AG08395 (cell line): Measurements from ENCODE around the gene PIN1.

Source experiments
- DNase-seq: peaks from one replicate; pipeline ENCODE4 v3.0.0; 2012; ENCODE audit warnings: mixed read lengths, low spot score

PIN1 gene

GRCh38 chr19:9857076-9857721, 22.1 kb downstream of the PIN1 start:
- DNase-seq, result no peak

DNA sequence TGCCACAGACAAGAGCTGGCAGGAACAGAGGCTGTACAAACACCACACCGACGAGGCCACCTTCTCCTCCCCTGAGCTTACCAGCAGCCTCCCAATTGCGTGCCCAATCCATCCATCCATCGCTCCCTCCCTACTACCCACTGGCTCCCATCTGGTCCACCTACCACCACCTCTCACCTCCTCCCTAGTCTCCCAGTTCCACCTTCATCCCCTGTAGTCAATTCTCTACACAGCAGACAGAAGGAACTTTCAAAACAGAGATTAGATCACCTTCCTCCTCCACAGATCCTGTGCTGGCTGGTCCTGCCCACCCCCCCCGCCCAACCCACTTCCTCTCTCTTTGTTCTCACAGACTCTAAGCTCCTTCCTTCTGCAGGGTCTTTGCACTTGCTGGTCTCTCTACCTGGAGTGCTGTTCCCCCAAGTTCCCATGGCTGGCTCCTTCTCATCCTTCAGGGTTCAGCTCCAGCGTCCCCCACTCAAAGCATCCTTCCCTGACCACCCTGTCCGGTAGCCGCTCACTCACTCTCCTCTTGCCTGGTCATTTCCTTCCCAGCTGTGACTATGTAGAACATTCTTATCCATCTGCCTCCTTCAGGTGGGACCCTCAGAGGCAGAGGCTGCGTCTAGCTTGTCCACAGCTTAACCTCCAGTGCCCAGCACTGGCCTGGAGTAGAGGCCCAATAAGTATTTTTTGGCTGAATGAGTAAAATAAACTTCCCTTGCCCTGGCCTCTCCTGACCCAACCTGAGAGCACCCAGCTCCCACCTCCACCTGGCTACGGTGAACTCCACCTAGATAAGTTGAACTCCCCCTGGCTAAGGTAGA, 23.0 kb downstream of the PIN1 start:
- DNase-seq, result no peak

DNA sequence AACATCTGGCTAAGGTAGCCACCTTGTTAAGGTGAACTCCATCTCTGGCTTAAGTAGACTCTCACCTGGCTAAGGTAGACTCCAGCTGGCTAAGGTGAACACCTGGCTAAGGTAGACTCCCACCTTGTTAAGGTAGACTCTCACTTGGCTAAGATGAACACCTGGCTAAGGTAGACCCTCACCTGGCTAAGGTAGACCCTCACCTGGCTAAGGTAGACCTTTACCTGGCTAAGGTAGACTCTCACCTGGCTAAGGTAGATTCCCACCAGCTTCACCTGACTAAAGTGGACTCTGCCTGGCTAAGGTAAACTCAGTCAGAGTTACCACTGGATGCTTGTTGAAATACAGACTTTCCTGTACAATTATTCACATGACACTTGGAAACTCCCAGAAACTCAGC, 23.6 kb downstream of the PIN1 start:
- no peak for DNase-seq

DNA sequence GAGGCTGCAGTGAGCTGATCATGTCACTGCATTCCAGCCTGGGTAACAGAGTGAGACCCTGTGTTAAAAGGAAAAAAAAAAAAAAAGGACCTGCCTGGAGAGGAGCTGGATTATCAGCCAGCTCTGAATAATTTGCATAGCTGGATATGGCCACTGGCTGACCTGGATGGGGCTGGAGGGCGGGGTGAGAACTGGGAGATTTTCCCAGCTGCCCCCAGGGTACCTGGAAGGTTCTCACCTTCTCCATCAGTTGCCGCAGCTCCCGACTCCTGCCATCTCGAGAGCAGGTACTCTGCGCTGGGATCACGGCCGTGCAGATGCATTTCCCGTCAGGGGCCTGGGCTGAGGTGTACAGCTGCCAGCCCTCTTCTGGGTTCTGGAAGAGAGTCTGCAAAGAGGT, 25.3 kb downstream of the PIN1 start:
- DNase-seq, result no peak

GRCh38 chr19:9861503-9861902, 26.4 kb downstream of the PIN1 start:
- DNase-seq, result no peak

DNA sequence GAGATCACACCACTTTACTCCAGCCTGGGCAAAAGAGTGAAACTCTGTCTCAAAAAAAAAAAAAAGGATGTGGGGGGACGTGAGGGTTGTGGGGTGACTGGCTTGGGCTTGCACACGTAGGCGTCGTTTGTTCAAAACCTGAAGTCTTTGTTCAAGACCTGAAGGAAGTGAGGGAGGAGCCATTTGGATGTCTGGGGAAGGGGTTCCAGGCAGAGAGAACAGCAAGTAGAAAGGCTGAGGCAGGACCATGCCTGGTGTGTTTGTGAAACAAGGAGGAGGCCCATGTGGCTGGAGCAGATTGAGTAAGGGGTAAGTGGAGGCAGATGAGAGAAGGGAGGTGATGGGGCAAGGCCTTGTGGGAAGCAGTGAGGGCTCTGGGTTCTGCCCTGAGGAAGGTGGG, 27.8 kb downstream of the PIN1 start:
- no peak for DNase-seq

GRCh38 chr19:9863759-9864158, 28.6 kb downstream of the PIN1 start:
- DNase-seq, result no peak

GRCh38 chr19:9865732-9866501, 30.8 kb downstream of the PIN1 start:
- DNase-seq, result no peak

DNA sequence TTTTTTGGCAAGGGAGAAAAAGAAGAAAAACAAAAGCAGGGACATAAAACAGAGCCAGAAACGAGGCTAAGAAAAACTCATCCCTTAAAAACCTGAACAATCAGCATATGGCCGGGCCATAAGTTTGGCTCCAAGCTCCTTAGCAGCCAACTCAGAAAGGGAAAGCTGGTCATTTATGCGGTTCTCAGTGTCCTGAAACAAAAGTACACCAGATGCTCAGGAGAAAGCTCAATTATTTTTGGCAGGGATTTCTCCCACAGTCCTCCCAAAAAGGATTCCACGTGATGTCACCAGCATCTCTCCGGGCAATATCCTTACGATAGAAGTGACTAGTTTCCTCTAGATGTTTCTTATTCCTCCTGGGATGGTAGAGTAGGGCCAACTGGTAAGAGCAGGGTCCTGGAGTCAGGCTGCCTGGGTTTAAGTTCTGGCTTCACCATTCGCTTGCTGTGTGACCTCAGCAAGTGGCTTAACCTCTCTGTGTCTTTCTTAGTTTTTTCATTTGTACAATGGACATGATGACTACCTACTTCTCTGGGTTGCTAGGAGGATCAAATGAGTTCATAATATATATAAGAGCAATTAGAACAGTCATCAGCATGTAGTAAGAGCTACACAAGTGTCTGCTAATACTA, 34.0 kb downstream of the PIN1 start:
- no peak for DNase-seq

GRCh38 chr19:9871626-9872338, 36.7 kb downstream of the PIN1 start:
- no peak for DNase-seq

- DNase-seq, result no peak
Measured at GRCh38 chr19:9872618-9873242, 37.6 kb downstream of the PIN1 start.

- DNase-seq, result no peak
Measured at GRCh38 chr19:9875031-9875627, 40.0 kb downstream of the PIN1 start.

DNA sequence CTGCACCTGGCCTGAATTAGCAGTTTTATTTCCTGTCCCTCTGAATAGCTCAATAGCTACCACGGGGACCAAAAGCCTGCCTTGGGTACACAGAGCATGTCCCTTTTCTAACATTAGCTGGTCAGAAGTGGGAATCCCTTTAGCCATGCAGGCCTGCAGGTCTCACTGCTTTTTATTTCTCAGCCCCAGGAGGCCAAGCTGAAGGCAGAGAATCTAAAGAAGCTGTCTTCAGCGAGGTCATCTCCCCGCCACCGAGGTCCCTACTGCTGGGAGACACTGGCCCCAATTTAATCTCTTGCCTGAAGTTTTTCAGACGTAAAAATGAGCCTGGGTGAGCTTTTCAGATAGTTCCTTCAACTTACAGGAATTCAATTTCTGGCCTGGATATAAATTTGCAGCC, 40.7 kb downstream of the PIN1 start:
- no peak for DNase-seq

GRCh38 chr19:9877780-9878510, 42.8 kb downstream of the PIN1 start:
- DNase-seq, result no peak

- DNase-seq, result no peak
Measured at GRCh38 chr19:9878511-9879196, 43.5 kb downstream of the PIN1 start.

DNA sequence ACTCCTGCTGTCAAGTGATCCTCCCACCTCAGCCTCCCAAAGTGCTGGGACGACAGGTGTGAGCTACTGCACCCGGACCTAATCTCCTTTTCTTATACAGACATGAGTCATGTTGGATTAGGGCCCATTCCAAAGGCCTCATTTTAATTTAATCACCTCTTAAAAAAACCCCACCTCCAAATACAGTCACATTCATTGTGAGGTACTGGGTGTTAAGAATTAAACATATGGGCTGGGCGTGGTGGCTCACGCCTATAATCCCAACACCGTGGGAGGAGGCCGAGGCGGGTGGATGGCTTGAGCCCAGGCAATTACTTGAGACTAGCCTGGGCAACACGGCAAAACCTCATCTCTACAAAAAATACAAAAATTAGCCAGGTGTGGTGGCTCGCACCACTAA, 46.6 kb downstream of the PIN1 start:
- no peak for DNase-seq

DNA sequence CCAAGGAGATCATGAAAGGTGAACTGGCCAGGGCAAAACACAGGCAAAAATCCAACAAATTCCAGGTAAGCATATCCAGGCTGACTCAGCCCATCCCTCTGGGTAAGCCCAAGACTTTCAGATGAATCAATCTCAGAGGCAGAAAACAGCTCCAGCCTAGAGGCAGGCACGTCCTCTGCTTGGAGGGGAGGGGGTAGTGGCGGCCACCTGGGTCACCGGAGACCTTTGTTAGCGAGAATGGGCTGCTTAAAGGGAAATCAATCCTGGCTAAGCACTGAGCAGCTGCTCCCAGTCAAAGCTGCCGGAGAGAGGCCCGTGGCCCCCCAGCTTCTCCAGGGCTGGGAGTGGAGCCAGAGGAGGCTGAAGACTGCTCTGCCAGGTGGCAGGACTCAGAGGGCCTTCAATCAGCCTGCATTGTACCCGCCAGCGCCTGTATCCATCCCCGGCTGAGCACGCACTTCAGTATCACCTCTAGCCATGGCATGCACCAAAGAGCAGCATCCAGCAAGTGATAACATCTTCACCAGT, 48.2 kb downstream of the PIN1 start:
- DNase-seq, result no peak

GRCh38 chr19:9883764-9884163, 48.6 kb downstream of the PIN1 start:
- DNase-seq, result no peak

- peak; percentile 69 for DNase-seq
Measured at GRCh38 chr19:9885077-9885552, 50.0 kb downstream of the PIN1 start.
